ACC112 (cell line): ENCODE measurements around the gene KLHL10.
A peak's percentile ranks its signal among the peaks of the same experiment; 100 is the strongest.

Source experiments
- H2AFZ ChIP-seq: fragments of 200-600 bp; sonication (generic); one replicate; pipeline ENCODE4 v1.6.0; 2017; ENCODE audit warnings: antibody characterized with exemption, low read length; ENCODE audit not compliant: unreplicated experiment
- H3K27ac ChIP-seq: fragments of 200-600 bp; sonication (generic); 2 replicates; pipeline ENCODE4 v1.5.1; 2014; ENCODE audit warnings: low read depth, mild to moderate bottlenecking, antibody characterized with exemption, low read length, moderate library complexity
- H3K27me3 ChIP-seq: fragments of 200-600 bp; sonication (generic); 2 replicates; pipeline ENCODE4 v1.6.1; 2014; ENCODE audit warnings: mild to moderate bottlenecking, antibody characterized with exemption, low read length, moderate library complexity, mixed read lengths; ENCODE audit not compliant: insufficient read depth
- H3K36me3 ChIP-seq: fragments of 200-600 bp; sonication (generic); 2 replicates; pipeline ENCODE4 v1.6.1; 2016; ENCODE audit warnings: mild to moderate bottlenecking, antibody characterized with exemption, low read length, moderate library complexity, mixed read lengths; ENCODE audit not compliant: insufficient read depth
- H3K4me1 ChIP-seq: fragments of 200-600 bp; sonication (generic); one replicate; pipeline ENCODE4 v1.6.1; 2016; ENCODE audit warnings: low read length, mixed read lengths; ENCODE audit not compliant: insufficient read depth, unreplicated experiment, control insufficient read depth
- H3K4me3 ChIP-seq: fragments of 200-600 bp; sonication (generic); 2 replicates; pipeline ENCODE4 v1.5.1; 2014; ENCODE audit warnings: mild to moderate bottlenecking, low read depth, low read length
- H3K79me2 ChIP-seq: fragments of 200-600 bp; sonication (generic); one replicate; pipeline ENCODE4 v1.6.0; 2016; ENCODE audit warnings: low read length; ENCODE audit not compliant: control insufficient read depth, unreplicated experiment, insufficient read depth

The KLHL10 gene

GRCh38 chr17:41863074-41863848 is 25.6 kb downstream of the KLHL10 start:
- H3K4me1 ChIP-seq, result peaks cover 14% of the 10 kb centered on the region
- peak overlapping the region; percentile 95 for H3K4me3 ChIP-seq
- peaks cover 13% of the 10 kb centered on the region for H3K36me3 ChIP-seq
- no peak overlapping the region for H3K27ac ChIP-seq
- H3K27me3 ChIP-seq, result no peaks in the 10 kb centered on the region
- H2AFZ ChIP-seq, result no peak overlapping the region
- H3K79me2 ChIP-seq, result peaks cover 55% of the 10 kb centered on the region

- H3K4me3 ChIP-seq, result peak overlapping the region; percentile 95
- no peak overlapping the region for H3K27ac ChIP-seq
- H2AFZ ChIP-seq, result peak overlapping the region; percentile 68
- peaks cover 20% of the 10 kb centered on the region for H3K36me3 ChIP-seq
- H3K27me3 ChIP-seq, result no peaks in the 10 kb centered on the region
- H3K79me2 ChIP-seq, result peaks cover 47% of the 10 kb centered on the region
- H3K4me1 ChIP-seq, result peaks cover 14% of the 10 kb centered on the region
Observed at GRCh38 chr17:41864498-41864835, 26.8 kb downstream of the KLHL10 start.

- H3K27me3 ChIP-seq, result no peaks in the 10 kb centered on the region
- H3K79me2 ChIP-seq, result peaks cover 42% of the 10 kb centered on the region
Observed at GRCh38 chr17:41864836-41865595, 27.4 kb downstream of the KLHL10 start, which contains the start of gene KLHL11. TSS of gene KLHL11 (minus strand) at chr17:41865423. CDS start at chr17:41865370, 53 bp downstream.

DNA sequence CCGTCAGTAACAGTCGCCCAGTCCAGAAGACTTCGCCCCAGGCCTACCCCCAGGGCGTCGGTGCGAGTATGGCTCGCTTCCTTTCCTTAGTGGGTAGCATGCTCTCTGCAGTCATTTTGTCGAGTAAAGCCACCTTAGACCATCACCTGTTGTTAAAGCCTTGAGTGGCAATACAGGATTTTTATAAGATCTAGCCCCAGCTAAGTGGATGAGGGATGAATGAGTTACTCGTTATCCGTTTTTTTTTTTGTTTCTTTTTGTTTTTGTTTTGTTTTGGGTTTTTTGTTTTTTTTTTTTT is 27.9 kb downstream of the KLHL10 start:
- Histone ChIP-seq H3K79me2 (peaks cover 36% of the 10 kb centered on the region), H3K27ac (no peak overlapping the region), H3K27me3 (no peaks in the 10 kb centered on the region), H3K36me3 (peaks cover 25% of the 10 kb centered on the region), H2AFZ (no peak overlapping the region), H3K4me1 (peaks cover 14% of the 10 kb centered on the region), H3K4me3 (peak overlapping the region; percentile 95)

More at GRCh38 chr17:41864836-41865595, 27.4 kb downstream of the KLHL10 start, which contains the start of gene KLHL11:
- peak within 1 kb of the TSS; percentile 68 for H2AFZ ChIP-seq
- peak within 1 kb of the TSS; percentile 95 for H3K4me3 ChIP-seq
- peaks cover 25% of the 10 kb centered on the region for H3K36me3 ChIP-seq
- H3K4me1 ChIP-seq, result peaks cover 14% of the 10 kb centered on the region
- peak within 1 kb of the TSS; percentile 19; the same call in 1 of the 2 replicates for H3K27ac ChIP-seq

DNA sequence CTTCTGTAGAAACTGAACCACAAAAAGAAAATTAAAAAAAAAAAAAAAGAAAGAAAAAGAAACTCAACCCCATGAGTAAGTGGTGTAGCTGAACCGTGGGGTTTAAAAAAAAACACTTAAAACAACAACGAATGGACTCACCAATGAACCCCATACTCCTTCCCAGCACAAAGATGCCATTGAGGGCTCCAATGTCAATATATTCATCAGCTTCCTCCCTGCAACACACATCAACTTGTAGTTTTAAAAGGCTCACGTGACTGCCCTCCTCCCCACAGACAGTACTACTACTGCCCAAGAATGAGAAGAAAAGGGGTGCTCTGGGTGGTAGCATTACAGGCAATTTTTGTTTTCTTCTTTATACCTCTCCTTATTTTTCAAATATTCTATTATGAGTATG is 30.9 kb downstream of the KLHL10 start:
- H3K4me3 ChIP-seq, result no peak overlapping the region
- H3K79me2 ChIP-seq, result peaks cover 13% of the 10 kb centered on the region
- peaks cover 25% of the 10 kb centered on the region for H3K36me3 ChIP-seq
- H2AFZ ChIP-seq, result no peak overlapping the region
- H3K27me3 ChIP-seq, result no peaks in the 10 kb centered on the region
- no peak overlapping the region for H3K27ac ChIP-seq
- peaks cover 3% of the 10 kb centered on the region for H3K4me1 ChIP-seq

- no peaks in the 10 kb centered on the region for H3K27me3 ChIP-seq
- no peak overlapping the region for H3K4me3 ChIP-seq
- H3K4me1 ChIP-seq, result no peaks in the 10 kb centered on the region
- peaks cover 4% of the 10 kb centered on the region for H3K79me2 ChIP-seq
- no peak overlapping the region for H3K27ac ChIP-seq
- peaks cover 25% of the 10 kb centered on the region for H3K36me3 ChIP-seq
- no peak overlapping the region for H2AFZ ChIP-seq
Observed at GRCh38 chr17:41869426-41869825, 31.8 kb downstream of the KLHL10 start.

- H3K27me3 ChIP-seq, result no peaks in the 10 kb centered on the region
- H3K4me3 ChIP-seq, result no peak overlapping the region
- peaks cover 25% of the 10 kb centered on the region for H3K36me3 ChIP-seq
- H3K27ac ChIP-seq, result no peak overlapping the region
- H3K4me1 ChIP-seq, result no peaks in the 10 kb centered on the region
- no peak overlapping the region for H2AFZ ChIP-seq
- no peaks in the 10 kb centered on the region for H3K79me2 ChIP-seq
Observed at GRCh38 chr17:41870097-41870496, 32.5 kb downstream of the KLHL10 start.

DNA sequence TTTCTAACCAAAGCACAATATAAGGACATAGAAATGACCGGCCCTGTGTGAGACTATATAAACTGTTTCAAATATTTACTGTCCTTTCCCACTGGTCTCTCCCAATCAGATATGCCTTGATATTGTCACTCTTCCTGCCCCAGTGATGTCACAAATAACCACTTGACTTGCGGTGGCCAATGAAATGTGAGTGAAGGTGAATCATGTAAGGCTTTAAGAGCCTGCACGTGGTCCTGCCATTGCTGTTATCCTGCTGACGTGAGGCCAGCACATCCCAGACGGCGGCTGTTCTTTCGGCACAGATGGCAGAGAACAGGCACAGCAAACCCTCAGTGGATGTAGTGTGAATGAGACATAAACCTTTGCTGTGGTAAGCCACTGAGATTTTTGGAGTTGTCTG is 33.0 kb downstream of the KLHL10 start:
- H3K27me3 ChIP-seq, result no peaks in the 10 kb centered on the region
- no peaks in the 10 kb centered on the region for H3K4me1 ChIP-seq
- no peaks in the 10 kb centered on the region for H3K79me2 ChIP-seq
- peaks cover 25% of the 10 kb centered on the region for H3K36me3 ChIP-seq
- no peak overlapping the region for H3K4me3 ChIP-seq
- no peak overlapping the region for H3K27ac ChIP-seq
- H2AFZ ChIP-seq, result no peak overlapping the region

GRCh38 chr17:41871789-41872188 is 34.2 kb downstream of the KLHL10 start:
- Histone ChIP-seq H2AFZ (no peak overlapping the region), H3K79me2 (no peaks in the 10 kb centered on the region), H3K27ac (no peak overlapping the region), H3K4me3 (no peak overlapping the region), H3K4me1 (no peaks in the 10 kb centered on the region), H3K27me3 (no peaks in the 10 kb centered on the region), H3K36me3 (peaks cover 23% of the 10 kb centered on the region)

GRCh38 chr17:41873559-41874292 is 36.1 kb downstream of the KLHL10 start:
- Histone ChIP-seq H3K79me2 (no peaks in the 10 kb centered on the region), H2AFZ (no peak overlapping the region), H3K4me1 (no peaks in the 10 kb centered on the region), H3K27ac (no peak overlapping the region), H3K27me3 (no peaks in the 10 kb centered on the region), H3K4me3 (no peak overlapping the region), H3K36me3 (peaks cover 19% of the 10 kb centered on the region)
